B cell (primary cell): Measurements from ENCODE around the gene ICAM4. TPM values are rescaled to one million over a fixed set of nuclear protein-coding genes. Genes with fewer than 3 reads are reported as not detected.

Experiments used
- ATAC-seq: fragments of 200-7000 bp; cut with Tn5 transposase; one replicate; pipeline ENCODE4 v1.10.0; 2021; ENCODE audit warnings: low read depth, mild to moderate bottlenecking, moderate number of reproducible peaks, moderate library complexity
- CTCF ChIA-PET: fragments of 350-600 bp; sonication (Branson Sonifier 250); formaldehyde crosslinking; loops from one replicate; lab custom pipeline; 2021; ENCODE audit warnings: antibody characterized with exemption, inconsistent platforms; lab: Charles Lee
- POLR2A ChIA-PET: fragments of 350-600 bp; sonication (Branson Sonifier 250); formaldehyde crosslinking; loops from one replicate; lab custom pipeline; 2021; ENCODE audit warnings: antibody characterized with exemption; lab: Charles Lee
- DNase-seq: peaks from one replicate; pipeline ENCODE4 v3.0.0; 2013
- H2AFZ ChIP-seq: 2 replicates; pipeline ENCODE4 v1.6.1; 2012; ENCODE audit warnings: mild to moderate bottlenecking, low read depth, low read length; ENCODE audit not compliant: insufficient read depth, poor library complexity, severe bottlenecking
- H3K27ac ChIP-seq, 2 donors: 1 replicate in 1 of 2; 2 replicates in 1 of 2; pipeline ENCODE4 v1.5.1; 2012 to 2013; ENCODE audit warnings: low read length in 2 of 2, mild to moderate bottlenecking in 2 of 2, moderate library complexity in 1 of 2
- H3K27me3 ChIP-seq, 4 experiments: fragments of 200-600 bp in 1 of 4; sonication (generic) in 1 of 4; replicated peaks in 1 of 4; 1 replicate in 2 of 4; 2 replicates in 2 of 4; pipeline versions ENCODE4 v1.6.1 to v1.7.0; 2013 to 2016; ENCODE audit warnings: low read length in 3 of 4, mild to moderate bottlenecking in 2 of 4, mixed read lengths in 1 of 4, moderate library complexity in 1 of 4; ENCODE audit not compliant: insufficient read depth in 4 of 4, control insufficient read depth in 3 of 4; ENCODE audit errors: control extremely low read depth in 1 of 4
- H3K36me3 ChIP-seq, 2 experiments: replicated peaks in 1 of 2; 1 replicate in 1 of 2; 2 replicates in 1 of 2; pipeline versions ENCODE4 v1.6.1 to v1.7.1; 2013; ENCODE audit warnings: low read length in 1 of 2; ENCODE audit not compliant: insufficient read depth in 2 of 2, control insufficient read depth in 1 of 2; ENCODE audit errors: control extremely low read depth in 1 of 2, extremely low read depth in 1 of 2
- H3K4me1 ChIP-seq, 2 donors: fragments of 200-600 bp in 1 of 2; sonication (generic) in 1 of 2; 1 replicate in 1 of 2; 2 replicates in 1 of 2; pipeline versions ENCODE4 v1.5.1 to v1.6.1; 2013 to 2017; ENCODE audit warnings: low read length in 2 of 2; ENCODE audit not compliant: control insufficient read depth in 2 of 2, insufficient read depth in 2 of 2
- H3K4me2 ChIP-seq: replicated peaks from 2 replicates; pipeline ENCODE3; 2012; ENCODE audit warnings: mild to moderate bottlenecking, low read depth, low read length; ENCODE audit not compliant: poor library complexity, severe bottlenecking
- H3K4me3 ChIP-seq, 5 experiments: fragments of 200-600 bp in 1 of 5; sonication (generic) in 1 of 5; 1 replicate in 3 of 5; 2 replicates in 2 of 5; pipeline versions ENCODE4 v1.5.1 to v1.7.0; 2011 to 2016; ENCODE audit warnings: low read length in 4 of 5, mild to moderate bottlenecking in 4 of 5, low read depth in 2 of 5, control low read depth in 1 of 5, moderate library complexity in 1 of 5; ENCODE audit not compliant: insufficient read depth in 1 of 5; ENCODE audit errors: control extremely low read depth in 1 of 5, extremely low read depth in 1 of 5
- H3K79me2 ChIP-seq: fragments of 200-600 bp; sonication (generic); one replicate; pipeline ENCODE4 v1.6.0; 2016; ENCODE audit warnings: low read length; ENCODE audit not compliant: control insufficient read depth, insufficient read depth
- H3K9ac ChIP-seq: fragments of 200-600 bp; sonication (generic); 2 replicates; pipeline ENCODE4 v1.6.1; 2017; ENCODE audit warnings: mild to moderate bottlenecking, low read length, moderate library complexity
- H3K9me3 ChIP-seq, 3 donors: one replicate each; pipeline versions ENCODE4 v1.6.1 to v1.7.1; 2013; ENCODE audit warnings: low read length in 2 of 3; ENCODE audit not compliant: control insufficient read depth in 2 of 3, insufficient read depth in 1 of 3; ENCODE audit errors: control extremely low read depth in 1 of 3
- H4K20me1 ChIP-seq: 2 replicates; pipeline ENCODE4 v1.6.0; 2012; ENCODE audit warnings: mild to moderate bottlenecking, low read length; ENCODE audit not compliant: insufficient read depth, control insufficient read depth, poor library complexity, severe bottlenecking
- H3K27ac Mint-ChIP-seq: one replicate; pipeline ENCODE4 v1.8.0; 2021; ENCODE audit warnings: mixed read lengths
- H3K27me3 Mint-ChIP-seq: one replicate; pipeline ENCODE4 v1.8.0; 2021; ENCODE audit warnings: mixed read lengths
- H3K4me1 Mint-ChIP-seq: one replicate; pipeline ENCODE4 v1.8.0; 2021; ENCODE audit warnings: mixed read lengths
- H3K4me3 Mint-ChIP-seq: one replicate; pipeline ENCODE4 v1.8.0; 2021; ENCODE audit warnings: mixed read lengths
- H3K9me3 Mint-ChIP-seq: one replicate; pipeline ENCODE4 v1.8.0; 2022; ENCODE audit warnings: mixed read lengths; ENCODE audit not compliant: insufficient read depth
- EZH2 ChIP-seq: IDR thresholded peaks from 2 replicates; pipeline ENCODE4 v1.6.1; 2012; ENCODE audit warnings: borderline replicate concordance, low read depth, mild to moderate bottlenecking, moderate library complexity, low read length; ENCODE audit not compliant: insufficient read depth, poor library complexity, severe bottlenecking
- WGBS: methylation state at CpG from one replicate; pipeline ENCODE4 v1.1.5; 2013; ENCODE audit warnings: missing lambda C conversion rate; ENCODE audit not compliant: insufficient coverage; 5-methylcytosine and 5-hydroxymethylcytosine counted together
- intact Hi-C: fragments of 100-400 bp; cut with micrococcal nuclease; formaldehyde crosslinking; loops from one replicate; pipeline ENCODE4 v1.10.0; 2022
- polyA plus RNA-seq: library from polyadenylated mRNA; depleted of rRNA; stranded (reverse); fragments of >200 nt; gene quantifications from 2 replicates; pipeline ENCODE4 v1.2.3, GENCODE V29; 2012
- total RNA-seq, 2 donors: library from RNA; stranded (reverse); fragments of 120-200 nt in 1 of 2; gene quantifications; 1 replicate in 1 of 2; 2 replicates in 1 of 2; pipeline versions ENCODE4 v1.2.3 to v1.2.4, GENCODE V29; 2013 to 2022
- TF ChIP-seq, protein P1 (sequence below): fragments of 200-600 bp; IDR thresholded peaks from one replicate; pipeline ENCODE4 v1.8.0; 2022; ENCODE audit warnings: antibody characterized with exemption, mild to moderate bottlenecking

The ICAM4 gene
- total and polyA plus RNA-seq, 2 donors (not counting 1 experiment from before 2014, with no cell fraction given) = 0.44 to 0.78 TPM

DNA sequence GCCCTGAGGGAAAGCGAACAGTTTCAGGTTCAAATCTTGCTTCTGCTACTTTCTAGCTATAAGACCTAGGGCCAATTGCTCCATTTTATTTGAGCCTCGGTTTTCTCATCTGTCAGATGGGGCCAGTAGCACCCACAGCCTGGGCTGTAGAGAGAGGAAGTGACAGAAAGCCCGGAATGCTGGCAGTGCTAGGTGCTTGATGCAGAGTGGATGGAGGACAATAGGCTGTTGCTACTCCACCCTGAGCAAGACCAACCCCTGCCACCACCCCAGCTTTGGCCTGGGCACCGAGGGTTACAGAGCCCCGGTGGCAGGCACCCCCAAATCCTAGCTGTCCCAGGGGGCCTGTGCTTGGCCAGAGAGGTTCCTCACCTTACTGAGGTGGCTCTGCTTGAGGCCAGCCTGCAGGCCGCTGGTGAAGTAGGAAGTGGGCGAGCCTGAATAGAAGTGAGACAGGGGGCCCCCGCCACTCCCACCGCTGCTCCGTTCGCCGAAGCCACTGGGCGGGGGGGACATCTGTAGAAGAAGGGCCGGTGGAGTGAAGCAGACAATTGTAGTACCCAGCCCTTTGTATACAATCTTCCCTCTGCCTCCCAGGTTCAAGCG is 31.2 kb downstream of the ICAM4 start:
- intact Hi-C loops = no loop called here

More for the DNA sequence above, 31.2 kb downstream of the ICAM4 start:
- no peak overlapping the region for H3K27ac ChIP-seq
- H3K4me1 ChIP-seq = peaks cover 6 to 14% of the 10 kb centered on the region in 2 donors
- peaks cover 3% of the 10 kb centered on the region for H3K79me2 ChIP-seq
- DNase-seq = no peak
- TF ChIP-seq, protein P1, sequence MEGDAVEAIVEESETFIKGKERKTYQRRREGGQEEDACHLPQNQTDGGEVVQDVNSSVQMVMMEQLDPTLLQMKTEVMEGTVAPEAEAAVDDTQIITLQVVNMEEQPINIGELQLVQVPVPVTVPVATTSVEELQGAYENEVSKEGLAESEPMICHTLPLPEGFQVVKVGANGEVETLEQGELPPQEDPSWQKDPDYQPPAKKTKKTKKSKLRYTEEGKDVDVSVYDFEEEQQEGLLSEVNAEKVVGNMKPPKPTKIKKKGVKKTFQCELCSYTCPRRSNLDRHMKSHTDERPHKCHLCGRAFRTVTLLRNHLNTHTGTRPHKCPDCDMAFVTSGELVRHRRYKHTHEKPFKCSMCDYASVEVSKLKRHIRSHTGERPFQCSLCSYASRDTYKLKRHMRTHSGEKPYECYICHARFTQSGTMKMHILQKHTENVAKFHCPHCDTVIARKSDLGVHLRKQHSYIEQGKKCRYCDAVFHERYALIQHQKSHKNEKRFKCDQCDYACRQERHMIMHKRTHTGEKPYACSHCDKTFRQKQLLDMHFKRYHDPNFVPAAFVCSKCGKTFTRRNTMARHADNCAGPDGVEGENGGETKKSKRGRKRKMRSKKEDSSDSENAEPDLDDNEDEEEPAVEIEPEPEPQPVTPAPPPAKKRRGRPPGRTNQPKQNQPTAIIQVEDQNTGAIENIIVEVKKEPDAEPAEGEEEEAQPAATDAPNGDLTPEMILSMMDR = no peak
- no peak for TF ChIP-seq EZH2
- ATAC-seq = no peak
- H3K9me3 ChIP-seq = no peaks in the 10 kb centered on the region
- no peak overlapping the region for H3K9ac ChIP-seq
- H4K20me1 ChIP-seq = peaks cover 12% of the 10 kb centered on the region
- Mint-ChIP-seq H3K4me1 (peaks cover 14% of the 10 kb centered on the region), H3K27me3 (no peaks in the 10 kb centered on the region), H3K27ac (no peak overlapping the region), H3K4me3 (no peak overlapping the region), H3K9me3 (no peaks in the 10 kb centered on the region)
- CTCF ChIA-PET = no interaction called here
- peaks cover 0 to 39% of the 10 kb centered on the region in 2 experiments for H3K36me3 ChIP-seq
- 80% methylated on average over 2 of the region's 15 CpGs for WGBS
- H3K4me2 ChIP-seq = no peak overlapping the region
- no peak overlapping the region for H3K4me3 ChIP-seq
- H3K27me3 ChIP-seq = no peaks in the 10 kb centered on the region
- no peak overlapping the region for H2AFZ ChIP-seq
- POLR2A ChIA-PET = interaction anchor here (0.6 kb wide), 1 partner anchor 16 kb away, joined by 3 read pairs; no protein-coding TSS in a partner anchor
